HepG2 (cell line): Measurements from ENCODE around the gene CD9. TPM values are rescaled to one million over a fixed set of nuclear protein-coding genes. Genes with fewer than 3 reads are reported as not detected.

Source experiments
- ARID3A ChIP-seq: IDR thresholded peaks from 2 replicates; pipeline ENCODE4 v1.6.1; 2012; ENCODE audit warnings: low read depth, low read length, improper control_type of control experiment
- ARNT ChIP-seq: fragments of 450-650 bp; IDR thresholded peaks from 2 replicates; pipeline ENCODE4 v1.6.1; 2017
- ARNTL ChIP-seq: sonication (generic); formaldehyde crosslinking; IDR thresholded peaks from 2 replicates; pipeline ENCODE4 v1.4.0; 2020; ENCODE audit warnings: mild to moderate bottlenecking, missing genetic modification reagents
- E2F1 ChIP-seq: sonication (generic); formaldehyde crosslinking; IDR thresholded peaks from 2 replicates; pipeline ENCODE4 v1.5.0; 2020; ENCODE audit warnings: missing genetic modification reagents
- EED ChIP-seq: sonication (generic); formaldehyde crosslinking; IDR thresholded peaks from 2 replicates; pipeline ENCODE4 v1.5.0; 2020; ENCODE audit warnings: mild to moderate bottlenecking, missing genetic modification reagents
- GPN1 ChIP-seq: sonication (generic); formaldehyde crosslinking; IDR thresholded peaks from 2 replicates; pipeline ENCODE4 v1.5.1; 2020; ENCODE audit warnings: missing genetic modification reagents, borderline replicate concordance
- HNRNPH1 ChIP-seq: fragments of 200-400 bp; formaldehyde crosslinking; optimal IDR thresholded peaks from 2 replicates; pipeline ENCODE3; 2017; ENCODE audit warnings: mild to moderate bottlenecking, low read depth, low read length
- HNRNPL ChIP-seq: fragments of 200-400 bp; formaldehyde crosslinking; IDR thresholded peaks from 2 replicates; pipeline ENCODE4 v1.6.1; 2017; ENCODE audit warnings: mild to moderate bottlenecking, low read depth, low read length
- MATR3 ChIP-seq: sonication (generic); formaldehyde crosslinking; IDR thresholded peaks from 2 replicates; pipeline ENCODE4 v1.4.0; 2020; ENCODE audit warnings: missing genetic modification reagents
- MTERF4 ChIP-seq: sonication (generic); formaldehyde crosslinking; IDR thresholded peaks from 2 replicates; pipeline ENCODE4 v1.8.0; 2023; ENCODE audit warnings: mild to moderate bottlenecking, missing genetic modification reagents
- NCOA5 ChIP-seq: sonication (generic); formaldehyde crosslinking; IDR thresholded peaks from 2 replicates; pipeline ENCODE4 v1.4.0; 2020; ENCODE audit warnings: missing genetic modification reagents
- SNAPC2 ChIP-seq: sonication (generic); formaldehyde crosslinking; IDR thresholded peaks from 2 replicates; pipeline ENCODE4 v1.8.1; 2022; ENCODE audit warnings: mild to moderate bottlenecking, missing genetic modification reagents
- STAT5B ChIP-seq: sonication (generic); formaldehyde crosslinking; IDR thresholded peaks from 2 replicates; pipeline ENCODE4 v1.4.0; 2020; ENCODE audit warnings: missing genetic modification reagents
- YEATS4 ChIP-seq: sonication (generic); formaldehyde crosslinking; IDR thresholded peaks from 2 replicates; pipeline ENCODE4 v1.4.0; 2020; ENCODE audit warnings: missing genetic modification reagents, borderline replicate concordance
- ZFP41 ChIP-seq: sonication (generic); formaldehyde crosslinking; IDR thresholded peaks from 2 replicates; pipeline ENCODE4 v1.4.0; 2020; ENCODE audit warnings: mild to moderate bottlenecking, missing genetic modification reagents, borderline replicate concordance
- ZKSCAN1 ChIP-seq: fragments of 150-350 bp; IDR thresholded peaks from 2 replicates; pipeline ENCODE4 v1.6.1; 2014; ENCODE audit warnings: low read length
- ZMYM2 ChIP-seq: sonication (generic); formaldehyde crosslinking; IDR thresholded peaks from 2 replicates; pipeline ENCODE4 v1.8.0; 2022; ENCODE audit warnings: mild to moderate bottlenecking, missing genetic modification reagents
- ZNF101 ChIP-seq: sonication (generic); formaldehyde crosslinking; IDR thresholded peaks from 2 replicates; pipeline ENCODE4 v1.4.0; 2020; ENCODE audit warnings: mild to moderate bottlenecking, low read depth, missing genetic modification reagents, borderline replicate concordance
- ZNF24 ChIP-seq: fragments of 450-650 bp; IDR thresholded peaks from 2 replicates; pipeline ENCODE4 v1.6.1; 2017; ENCODE audit warnings: antibody characterized with exemption, mild to moderate bottlenecking
- ZNF275 ChIP-seq: sonication (generic); formaldehyde crosslinking; IDR thresholded peaks from 2 replicates; pipeline ENCODE4 v1.8.0; 2022; ENCODE audit warnings: missing genetic modification reagents, mild to moderate bottlenecking, inconsistent platforms, borderline replicate concordance
- ZNF501 ChIP-seq: sonication (generic); formaldehyde crosslinking; IDR thresholded peaks from 2 replicates; pipeline ENCODE4 v1.5.1; 2020; ENCODE audit warnings: mild to moderate bottlenecking, moderate library complexity, missing genetic modification reagents
- ZNF550 ChIP-seq: sonication (generic); formaldehyde crosslinking; IDR thresholded peaks from 2 replicates; pipeline ENCODE4 v1.4.0; 2020; ENCODE audit warnings: mild to moderate bottlenecking, missing genetic modification reagents, borderline replicate concordance
- ZNF7 ChIP-seq: IDR thresholded peaks from 2 replicates; pipeline ENCODE4 v1.6.1; 2016; ENCODE audit warnings: missing biosample characterization, missing genetic modification reagents
- ZNF850 ChIP-seq: sonication (generic); formaldehyde crosslinking; conservative IDR thresholded peaks from 2 replicates; pipeline ENCODE4 v1.9.0; 2021; ENCODE audit warnings: mild to moderate bottlenecking, missing genetic modification reagents
- ZSCAN30 ChIP-seq: sonication (generic); formaldehyde crosslinking; IDR thresholded peaks from 2 replicates; pipeline ENCODE4 v1.5.0; 2020; ENCODE audit warnings: mild to moderate bottlenecking, missing genetic modification reagents
- polyA plus RNA-seq, 8 experiments: library from polyadenylated mRNA; depleted of rRNA in 3 of 8; stranded (reverse) in 7 of 8; unstranded in 1 of 8; fragments of >200 nt; fragmentation: Illumina TruSeq in 4 of 8; extraction: Trizol in 4 of 8; gene quantifications; 2 replicates each; pipeline versions ENCODE4 v1.2.1 to v1.2.3, GENCODE V29; 2011 to 2016; ENCODE audit warnings: low read depth in 4 of 8, missing spikeins in 1 of 8, mixed read lengths in 1 of 8; ENCODE audit not compliant: insufficient read depth in 1 of 8
- total RNA-seq, 5 experiments: library from RNA; depleted of rRNA; stranded (reverse); fragments of >200 nt; fragmentation: Illumina TruSeq; extraction: Trizol; gene quantifications; 2 replicates each; pipeline ENCODE4 v1.2.3, GENCODE V29; 2016; ENCODE audit warnings: low read depth in 1 of 5

CD9 gene
- total and polyA plus RNA-seq, 2 of the 13 experiments (the other 11 are each of a cell fraction or from before 2014, with no cell fraction given) = 5.8 to 38.3 TPM

- TF ChIP-seq MTERF4 (no peak), ZNF7 (CRISPR knock-in tag) (no peak), HNRNPL (no peak), ARNTL (CRISPR knock-in tag) (no peak), GPN1 (CRISPR knock-in tag) (no peak), SNAPC2 (CRISPR knock-in tag) (0 out of 2 replicates have a peak, but pooled peaks have one; percentile 48), HNRNPH1 (no peak), ZNF24 (peak; percentile 17; the same call in 1 of the 2 replicates), YEATS4 (CRISPR knock-in tag) (no peak), STAT5B (CRISPR knock-in tag) (no peak), ZNF101 (no peak), EED (no peak), ZSCAN30 (CRISPR knock-in tag) (no peak), MATR3 (CRISPR knock-in tag) (no peak), ZMYM2 (CRISPR knock-in tag) (no peak), ZNF550 (CRISPR knock-in tag) (no peak), ZKSCAN1 (no peak), ZNF275 (CRISPR knock-in tag) (no peak), ZNF501 (no peak), ARID3A (no peak; the same call in 1 of the 2 replicates), NCOA5 (CRISPR knock-in tag) (no peak), ZFP41 (CRISPR knock-in tag) (no peak), ARNT (no peak), E2F1 (no peak), ZNF850 (CRISPR knock-in tag) (no peak)
These were observed 79.9 kb downstream of the CD9 start (continued) for GRCh38 chr12:6280053-6280469.
